ENCODE measurements around the gene CFAP70. TPM values are rescaled to one million over a fixed set of nuclear protein-coding genes. Genes with fewer than 3 reads are reported as not detected.

The CFAP70 gene
- total RNA-seq, 4 donors from 2014 or later, result 0.37 to 2.7 (median 1.6) TPM

DNA sequence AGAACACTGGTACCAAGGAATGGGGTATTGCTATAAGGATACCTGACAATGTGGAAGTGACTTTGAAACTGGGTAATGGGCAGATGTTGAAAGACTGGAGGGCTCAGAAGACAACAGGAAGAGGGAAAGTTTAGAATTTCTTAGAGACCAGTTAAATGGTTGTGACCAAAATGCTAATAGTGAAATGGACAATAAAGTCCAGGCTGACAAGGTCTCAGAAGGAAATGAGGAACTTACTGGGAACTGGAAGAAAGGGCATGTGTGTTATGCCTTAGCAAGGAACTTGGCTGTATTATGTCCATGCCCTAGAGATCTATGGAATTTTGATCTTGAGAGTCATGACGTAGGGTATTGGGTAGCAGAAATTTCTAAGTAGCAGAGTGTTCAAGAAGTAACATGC is 152.8 kb downstream of the CFAP70 start:
- Histone ChIP-seq H3K27me3 (no peaks in the 10 kb centered on the region), H3K27ac (no peak overlapping the region), H3K4me3 (no peak overlapping the region), H3K4me1 (no peaks in the 10 kb centered on the region), H3K9me3 (no peaks in the 10 kb centered on the region), H3K36me3 (peaks cover 0 to 8% (median 0%) of the 10 kb centered on the region in 4 donors)
- intact Hi-C loops (cut with DNase I; ENCODE audit: low total_unique reads) (no loop called here), in situ Hi-C loops (cut with MboI; ENCODE audit: low pct_ligation_motif_present in 1 of 4, low pct_unique_long_range_greater_than_20kb in 1 of 4, low sequenced_read_pairs in 3 of 4) (no loop called here)
- TF ChIP-seq POLR2A (IDR thresholded peaks at IDR 0.05) (no peak), EP300 (IDR thresholded peaks at IDR 0.05; ENCODE audit: low read depth) (no peak), POLR2AphosphoS5 (IDR thresholded peaks at IDR 0.05) (no peak)
- TF ChIP-seq, protein P1, sequence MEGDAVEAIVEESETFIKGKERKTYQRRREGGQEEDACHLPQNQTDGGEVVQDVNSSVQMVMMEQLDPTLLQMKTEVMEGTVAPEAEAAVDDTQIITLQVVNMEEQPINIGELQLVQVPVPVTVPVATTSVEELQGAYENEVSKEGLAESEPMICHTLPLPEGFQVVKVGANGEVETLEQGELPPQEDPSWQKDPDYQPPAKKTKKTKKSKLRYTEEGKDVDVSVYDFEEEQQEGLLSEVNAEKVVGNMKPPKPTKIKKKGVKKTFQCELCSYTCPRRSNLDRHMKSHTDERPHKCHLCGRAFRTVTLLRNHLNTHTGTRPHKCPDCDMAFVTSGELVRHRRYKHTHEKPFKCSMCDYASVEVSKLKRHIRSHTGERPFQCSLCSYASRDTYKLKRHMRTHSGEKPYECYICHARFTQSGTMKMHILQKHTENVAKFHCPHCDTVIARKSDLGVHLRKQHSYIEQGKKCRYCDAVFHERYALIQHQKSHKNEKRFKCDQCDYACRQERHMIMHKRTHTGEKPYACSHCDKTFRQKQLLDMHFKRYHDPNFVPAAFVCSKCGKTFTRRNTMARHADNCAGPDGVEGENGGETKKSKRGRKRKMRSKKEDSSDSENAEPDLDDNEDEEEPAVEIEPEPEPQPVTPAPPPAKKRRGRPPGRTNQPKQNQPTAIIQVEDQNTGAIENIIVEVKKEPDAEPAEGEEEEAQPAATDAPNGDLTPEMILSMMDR (IDR thresholded peaks at IDR 0.05), result no peak
- WGBS, 2 donors (ENCODE audit: low coverage in 1 of 2), result 93% methylated on average over 1 of the region's 1 CpG; no CpG with 5 or more reads in 1 of the 2 donors
- DNase-seq, result no peak

DNA sequence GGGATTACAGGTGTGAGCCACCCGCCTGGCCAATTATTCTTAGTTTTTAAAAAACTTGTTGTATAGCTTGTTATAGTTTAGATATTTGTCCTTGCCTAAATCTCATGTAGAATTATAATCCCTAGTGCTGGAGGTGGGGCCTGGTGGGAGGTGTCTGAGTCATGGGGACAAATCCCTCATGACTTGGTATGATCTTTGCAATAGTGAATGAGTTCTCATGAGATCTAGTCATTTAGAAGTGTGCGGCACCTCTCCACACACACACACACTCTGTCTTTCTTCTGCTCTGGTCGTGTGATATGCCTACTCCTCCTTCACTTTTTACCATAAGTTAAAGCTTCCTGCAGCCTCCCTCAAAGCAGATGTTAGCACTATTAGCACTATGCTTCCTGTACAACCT is 153.6 kb downstream of the CFAP70 start:
- intact Hi-C loops (cut with DNase I; ENCODE audit: low total_unique reads) (no loop called here), in situ Hi-C loops (cut with MboI; ENCODE audit: low pct_ligation_motif_present in 1 of 4, low pct_unique_long_range_greater_than_20kb in 1 of 4, low sequenced_read_pairs in 3 of 4) (no loop called here)
- Histone ChIP-seq H3K4me3 (no peak overlapping the region), H3K27ac (no peak overlapping the region), H3K4me1 (no peaks in the 10 kb centered on the region), H3K27me3 (no peaks in the 10 kb centered on the region), H3K9me3 (no peaks in the 10 kb centered on the region), H3K36me3 (peaks cover 0 to 8% (median 0%) of the 10 kb centered on the region in 4 donors)
- no peak for DNase-seq
- 96 to 97% methylated on average over 3 of the region's 3 CpGs for WGBS, 2 donors (ENCODE audit: low coverage in 1 of 2)
- TF ChIP-seq EP300 (IDR thresholded peaks at IDR 0.05; ENCODE audit: low read depth) (no peak), POLR2A (IDR thresholded peaks at IDR 0.05) (no peak), POLR2AphosphoS5 (IDR thresholded peaks at IDR 0.05) (no peak)
- TF ChIP-seq, protein P1 (IDR thresholded peaks at IDR 0.05), result no peak

Small RNA genes within 50 kb of the gene (small RNA-seq; reads per million reads assigned to genes)
- 0 reads per million in 4 donors for gene RF00019
- gene RNU6-833P, result 0 reads per million in 4 donors

Other genes with a start within 250 kb of the CFAP70 start
- gene NUDT13, start 248.4 kb downstream of the CFAP70 start, total RNA-seq, result 10 to 100 TPM in 1 of 4 donors, 1 to 10 TPM in 2, under 1 TPM in 1; 1.00 to 25.1 (median 4.6) TPM
- 10 to 100 TPM in 3 of 4 donors, 1 to 10 TPM in 1; 6.4 to 27.0 (median 24.7) TPM for gene ECD, start 190.9 kb downstream of the CFAP70 start, total RNA-seq
- gene FAM149B1, start 190.7 kb downstream of the CFAP70 start, total RNA-seq, result 10 to 100 TPM in 3 of 4 donors, 1 to 10 TPM in 1; 9.7 to 32.0 (median 17.3) TPM
- 10 to 100 TPM in 3 of 4 donors, 1 to 10 TPM in 1; 8.2 to 15.9 (median 14.6) TPM for gene DNAJC9, start 111.6 kb downstream of the CFAP70 start, total RNA-seq
- gene MRPS16, start 106.2 kb downstream of the CFAP70 start, total RNA-seq, result 10 to 100 TPM; 41.0 to 54.5 (median 46.6) TPM
- 100 to 1,000 TPM in 1 of 4 donors, 10 to 100 TPM in 3; 12.3 to 110 (median 64.1) TPM for gene ANXA7, start 55.2 kb upstream of the CFAP70 start, total RNA-seq
- 1 to 10 TPM; 1.4 to 2.4 (median 2.0) TPM for gene MSS51, start 74.7 kb upstream of the CFAP70 start, total RNA-seq
- 10 to 100 TPM; 20.5 to 54.5 (median 35.9) TPM for gene PPP3CB, start 137.2 kb upstream of the CFAP70 start, total RNA-seq
- gene USP54, start 232.5 kb upstream of the CFAP70 start, total RNA-seq, result 100 to 1,000 TPM; 109 to 168 (median 114) TPM

Measured in transverse colon (tissue), 4 donors.